Stomach (tissue), 4 donors: ENCODE measurements around the gene PPP2R2C.

Experiments
- CTCF ChIP-seq, 7 experiments: fragments of 450-650 bp in 4 of 7; fragments of 200-600 bp in 3 of 7; sonication (generic) in 3 of 7; IDR thresholded peaks; one replicate each; pipeline ENCODE4 v1.5.1; 2016 to 2019; ENCODE audit warnings: antibody characterized with exemption in 7 of 7, control low read depth in 2 of 7, mild to moderate bottlenecking in 1 of 7
- EP300 ChIP-seq: sonication (generic); formaldehyde crosslinking; IDR thresholded peaks from one replicate; pipeline ENCODE4 v1.6.1; 2017; ENCODE audit warnings: antibody characterized with exemption
- POLR2AphosphoS5 ChIP-seq, 3 donors: sonication (generic); formaldehyde crosslinking; IDR thresholded peaks; one replicate each; pipeline ENCODE4 v1.6.1; 2016; ENCODE audit warnings: antibody characterized with exemption in 3 of 3

DNA sequence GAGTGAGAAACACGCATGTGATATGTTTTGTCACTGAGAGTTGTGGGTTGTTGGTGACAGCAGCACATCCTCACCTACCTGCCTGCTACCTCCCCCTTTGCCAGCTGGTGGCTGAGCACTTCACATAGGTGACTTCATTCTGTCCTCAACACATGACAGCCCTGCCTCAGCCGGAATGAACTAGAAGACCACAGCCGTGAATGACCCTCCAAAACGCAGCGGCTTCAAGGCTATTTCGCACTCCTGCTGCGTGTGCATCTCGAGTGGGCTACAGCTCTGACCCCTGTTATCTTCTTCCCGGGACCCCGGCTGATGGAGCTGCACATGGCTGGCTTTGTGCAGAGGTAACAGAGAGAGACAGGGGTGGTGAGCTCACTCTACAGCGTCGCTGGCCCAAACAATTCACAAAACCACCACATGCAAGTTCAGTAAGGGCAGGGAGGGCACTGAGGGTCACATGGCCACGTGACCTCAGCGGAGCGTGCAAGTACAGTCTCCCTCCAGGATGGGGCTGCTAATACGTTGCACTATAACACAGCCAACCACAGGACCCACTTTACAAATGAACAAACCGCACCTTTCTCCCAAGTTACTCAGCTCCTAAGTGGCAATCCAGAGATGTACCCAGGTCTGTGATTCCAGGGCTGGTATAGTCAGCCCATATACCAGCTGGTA, 6.3 kb upstream of the PPP2R2C start:
- TF ChIP-seq EP300 (no peak), CTCF (IDR thresholded peaks at IDR 0.05) (no peak), POLR2AphosphoS5 (IDR thresholded peaks at IDR 0.05) (no peak)
